Measurements from ENCODE around the gene PLXNA2. TPM values are rescaled to one million over a fixed set of nuclear protein-coding genes. Genes with fewer than 3 reads are reported as not detected.
A peak's percentile ranks its signal among the peaks of the same experiment; 100 is the strongest.

PLXNA2 gene
- total and polyA plus RNA-seq, 2 of the 13 experiments (the other 11 are each of a cell fraction or from before 2014, with no cell fraction given) = 1.1 to 2.1 TPM

DNA sequence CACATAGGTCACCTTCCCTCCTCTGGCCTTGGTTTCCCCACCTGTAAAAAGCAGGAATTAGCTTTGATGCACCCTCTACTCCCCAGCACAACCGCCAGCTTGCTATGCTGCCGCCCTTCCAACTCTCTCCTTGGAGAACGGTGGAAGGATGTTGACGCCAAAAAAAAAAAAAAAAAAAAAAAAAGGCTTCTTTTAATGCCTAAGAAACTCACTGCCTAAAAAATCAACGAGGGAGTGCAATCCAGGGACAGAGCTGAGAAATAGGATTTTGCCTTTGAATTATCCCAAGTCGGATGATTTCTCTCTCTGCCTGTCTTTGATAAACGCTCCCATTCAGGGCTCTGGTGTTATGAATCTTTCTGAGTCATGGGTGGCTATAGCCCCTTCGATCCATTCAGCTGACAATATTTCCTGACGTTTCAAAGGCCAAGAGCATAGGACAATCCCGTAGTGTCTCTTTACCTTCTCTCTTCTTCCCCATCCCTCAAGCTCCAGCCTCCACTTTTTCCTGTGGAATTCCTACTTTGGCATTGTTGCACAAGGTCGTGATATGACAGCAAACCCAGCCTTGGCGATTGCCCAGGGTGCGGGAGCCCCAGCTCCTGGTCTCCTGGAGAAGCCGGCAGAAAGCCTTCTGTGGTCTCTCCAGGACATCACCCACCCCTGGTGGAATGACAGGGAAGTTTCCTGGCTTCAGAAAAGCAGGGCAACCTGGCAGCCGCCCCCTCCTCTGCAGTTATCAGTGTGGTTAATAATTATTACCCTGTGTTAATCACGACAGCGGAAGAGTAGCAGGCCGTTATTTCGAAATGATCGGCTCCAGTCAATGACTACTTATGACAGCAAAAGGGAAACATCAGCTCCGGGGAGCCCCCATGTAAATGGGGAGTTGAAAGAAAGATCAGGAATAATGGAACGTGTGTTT lies 8.0 kb upstream of the PLXNA2 start (continued):
- TF ChIP-seq GATA4 (IDR thresholded peaks at IDR 0.05; ENCODE audit: borderline replicate concordance, low read depth) (no peak), ZNF501 (CRISPR knock-in tag; IDR thresholded peaks at IDR 0.05) (no peak), KDM5B (CRISPR knock-in tag; IDR thresholded peaks at IDR 0.05; ENCODE audit: borderline replicate concordance) (no peak), IRF2 (CRISPR knock-in tag; IDR thresholded peaks at IDR 0.05) (no peak), SALL1 (CRISPR knock-in tag; IDR thresholded peaks at IDR 0.05) (peak; percentile 33; the same call in 1 of the 2 replicates), ZNF616 (CRISPR knock-in tag; IDR thresholded peaks at IDR 0.05; ENCODE audit: low read depth) (0 out of 2 replicates have a peak, but pooled peaks have one; percentile 25), SATB2 (CRISPR knock-in tag; IDR thresholded peaks at IDR 0.05) (0 out of 2 replicates have a peak, but pooled peaks have one; percentile 62), STAG1 (CRISPR knock-in tag; IDR thresholded peaks at IDR 0.05) (peak; percentile 52), RAD21 (CRISPR knock-in tag; IDR thresholded peaks at IDR 0.05) (peak; percentile 33; the same call in 1 of the 2 replicates)
- TF ChIP-seq, protein P1, sequence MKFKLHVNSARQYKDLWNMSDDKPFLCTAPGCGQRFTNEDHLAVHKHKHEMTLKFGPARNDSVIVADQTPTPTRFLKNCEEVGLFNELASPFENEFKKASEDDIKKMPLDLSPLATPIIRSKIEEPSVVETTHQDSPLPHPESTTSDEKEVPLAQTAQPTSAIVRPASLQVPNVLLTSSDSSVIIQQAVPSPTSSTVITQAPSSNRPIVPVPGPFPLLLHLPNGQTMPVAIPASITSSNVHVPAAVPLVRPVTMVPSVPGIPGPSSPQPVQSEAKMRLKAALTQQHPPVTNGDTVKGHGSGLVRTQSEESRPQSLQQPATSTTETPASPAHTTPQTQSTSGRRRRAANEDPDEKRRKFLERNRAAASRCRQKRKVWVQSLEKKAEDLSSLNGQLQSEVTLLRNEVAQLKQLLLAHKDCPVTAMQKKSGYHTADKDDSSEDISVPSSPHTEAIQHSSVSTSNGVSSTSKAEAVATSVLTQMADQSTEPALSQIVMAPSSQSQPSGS (CRISPR knock-in tag; IDR thresholded peaks at IDR 0.05) = no peak
- TF ChIP-seq, protein P2, sequence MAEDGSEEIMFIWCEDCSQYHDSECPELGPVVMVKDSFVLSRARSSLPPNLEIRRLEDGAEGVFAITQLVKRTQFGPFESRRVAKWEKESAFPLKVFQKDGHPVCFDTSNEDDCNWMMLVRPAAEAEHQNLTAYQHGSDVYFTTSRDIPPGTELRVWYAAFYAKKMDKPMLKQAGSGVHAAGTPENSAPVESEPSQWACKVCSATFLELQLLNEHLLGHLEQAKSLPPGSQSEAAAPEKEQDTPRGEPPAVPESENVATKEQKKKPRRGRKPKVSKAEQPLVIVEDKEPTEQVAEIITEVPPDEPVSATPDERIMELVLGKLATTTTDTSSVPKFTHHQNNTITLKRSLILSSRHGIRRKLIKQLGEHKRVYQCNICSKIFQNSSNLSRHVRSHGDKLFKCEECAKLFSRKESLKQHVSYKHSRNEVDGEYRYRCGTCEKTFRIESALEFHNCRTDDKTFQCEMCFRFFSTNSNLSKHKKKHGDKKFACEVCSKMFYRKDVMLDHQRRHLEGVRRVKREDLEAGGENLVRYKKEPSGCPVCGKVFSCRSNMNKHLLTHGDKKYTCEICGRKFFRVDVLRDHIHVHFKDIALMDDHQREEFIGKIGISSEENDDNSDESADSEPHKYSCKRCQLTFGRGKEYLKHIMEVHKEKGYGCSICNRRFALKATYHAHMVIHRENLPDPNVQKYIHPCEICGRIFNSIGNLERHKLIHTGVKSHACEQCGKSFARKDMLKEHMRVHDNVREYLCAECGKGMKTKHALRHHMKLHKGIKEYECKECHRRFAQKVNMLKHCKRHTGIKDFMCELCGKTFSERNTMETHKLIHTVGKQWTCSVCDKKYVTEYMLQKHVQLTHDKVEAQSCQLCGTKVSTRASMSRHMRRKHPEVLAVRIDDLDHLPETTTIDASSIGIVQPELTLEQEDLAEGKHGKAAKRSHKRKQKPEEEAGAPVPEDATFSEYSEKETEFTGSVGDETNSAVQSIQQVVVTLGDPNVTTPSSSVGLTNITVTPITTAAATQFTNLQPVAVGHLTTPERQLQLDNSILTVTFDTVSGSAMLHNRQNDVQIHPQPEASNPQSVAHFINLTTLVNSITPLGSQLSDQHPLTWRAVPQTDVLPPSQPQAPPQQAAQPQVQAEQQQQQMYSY (CRISPR knock-in tag; IDR thresholded peaks at IDR 0.05) = peak; percentile 44; the same call in 1 of the 2 replicates
- TF ChIP-seq, protein P3, sequence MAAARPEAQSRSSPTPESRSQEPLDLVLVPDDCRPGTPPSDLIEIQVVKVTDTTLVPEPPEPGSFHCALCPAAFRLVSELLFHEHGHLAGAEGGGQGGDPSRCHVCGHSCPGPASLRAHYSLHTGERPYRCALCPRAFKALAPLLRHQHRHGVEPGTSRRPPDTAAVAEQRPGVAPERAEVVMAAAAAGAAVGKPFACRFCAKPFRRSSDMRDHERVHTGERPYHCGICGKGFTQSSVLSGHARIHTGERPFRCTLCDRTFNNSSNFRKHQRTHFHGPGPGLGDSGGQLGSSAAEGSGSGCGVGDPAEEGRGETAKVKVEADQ (CRISPR knock-in tag; IDR thresholded peaks at IDR 0.05; ENCODE audit: borderline replicate concordance) = no peak
- TF ChIP-seq, protein P4, sequence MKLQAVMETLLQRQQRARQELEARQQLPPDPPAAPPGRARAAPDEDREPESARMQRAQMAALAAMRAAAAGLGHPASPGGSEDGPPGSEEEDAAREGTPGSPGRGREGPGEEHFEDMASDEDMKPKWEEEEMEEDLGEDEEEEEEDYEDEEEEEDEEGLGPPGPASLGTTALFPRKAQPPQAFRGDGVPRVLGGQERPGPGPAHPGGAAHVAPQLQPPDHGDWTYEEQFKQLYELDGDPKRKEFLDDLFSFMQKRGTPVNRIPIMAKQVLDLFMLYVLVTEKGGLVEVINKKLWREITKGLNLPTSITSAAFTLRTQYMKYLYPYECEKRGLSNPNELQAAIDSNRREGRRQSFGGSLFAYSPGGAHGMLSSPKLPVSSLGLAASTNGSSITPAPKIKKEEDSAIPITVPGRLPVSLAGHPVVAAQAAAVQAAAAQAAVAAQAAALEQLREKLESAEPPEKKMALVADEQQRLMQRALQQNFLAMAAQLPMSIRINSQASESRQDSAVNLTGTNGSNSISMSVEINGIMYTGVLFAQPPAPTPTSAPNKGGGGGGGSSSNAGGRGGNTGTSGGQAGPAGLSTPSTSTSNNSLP (IDR thresholded peaks at IDR 0.05; ENCODE audit: low read depth, low read length) = peak; percentile 57; the same call in 1 of the 2 replicates
- TF ChIP-seq, protein P5, sequence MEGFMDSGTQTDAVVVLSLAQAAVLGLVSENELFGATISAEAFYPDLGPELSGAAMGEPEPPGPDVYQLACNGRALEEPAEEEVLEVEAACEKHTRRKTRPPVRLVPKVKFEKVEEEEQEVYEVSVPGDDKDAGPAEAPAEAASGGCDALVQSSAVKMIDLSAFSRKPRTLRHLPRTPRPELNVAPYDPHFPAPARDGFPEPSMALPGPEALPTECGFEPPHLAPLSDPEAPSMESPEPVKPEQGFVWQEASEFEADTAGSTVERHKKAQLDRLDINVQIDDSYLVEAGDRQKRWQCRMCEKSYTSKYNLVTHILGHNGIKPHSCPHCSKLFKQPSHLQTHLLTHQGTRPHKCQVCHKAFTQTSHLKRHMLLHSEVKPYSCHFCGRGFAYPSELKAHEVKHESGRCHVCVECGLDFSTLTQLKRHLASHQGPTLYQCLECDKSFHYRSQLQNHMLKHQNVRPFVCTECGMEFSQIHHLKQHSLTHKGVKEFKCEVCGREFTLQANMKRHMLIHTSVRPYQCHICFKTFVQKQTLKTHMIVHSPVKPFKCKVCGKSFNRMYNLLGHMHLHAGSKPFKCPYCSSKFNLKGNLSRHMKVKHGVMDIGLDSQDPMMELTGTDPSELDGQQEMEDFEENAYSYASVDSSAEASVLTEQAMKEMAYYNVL (CRISPR knock-in tag; IDR thresholded peaks at IDR 0.05; ENCODE audit: borderline replicate concordance) = 0 out of 2 replicates have a peak, but pooled peaks have one; percentile 28
- TF ChIP-seq, protein P6, sequence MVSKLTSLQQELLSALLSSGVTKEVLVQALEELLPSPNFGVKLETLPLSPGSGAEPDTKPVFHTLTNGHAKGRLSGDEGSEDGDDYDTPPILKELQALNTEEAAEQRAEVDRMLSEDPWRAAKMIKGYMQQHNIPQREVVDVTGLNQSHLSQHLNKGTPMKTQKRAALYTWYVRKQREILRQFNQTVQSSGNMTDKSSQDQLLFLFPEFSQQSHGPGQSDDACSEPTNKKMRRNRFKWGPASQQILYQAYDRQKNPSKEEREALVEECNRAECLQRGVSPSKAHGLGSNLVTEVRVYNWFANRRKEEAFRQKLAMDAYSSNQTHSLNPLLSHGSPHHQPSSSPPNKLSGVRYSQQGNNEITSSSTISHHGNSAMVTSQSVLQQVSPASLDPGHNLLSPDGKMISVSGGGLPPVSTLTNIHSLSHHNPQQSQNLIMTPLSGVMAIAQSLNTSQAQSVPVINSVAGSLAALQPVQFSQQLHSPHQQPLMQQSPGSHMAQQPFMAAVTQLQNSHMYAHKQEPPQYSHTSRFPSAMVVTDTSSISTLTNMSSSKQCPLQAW (CRISPR knock-in tag; IDR thresholded peaks at IDR 0.05) = peak; percentile 60; the same call in 1 of the 2 replicates

All from HepG2 (cell line).